HepG2 (cell line): ENCODE measurements around the gene TGM2. TPM values are rescaled to one million over a fixed set of nuclear protein-coding genes. Genes with fewer than 3 reads are reported as not detected.

Source experiments
- ELF1 ChIP-seq: sonication (generic); formaldehyde crosslinking; IDR thresholded peaks from 2 replicates; pipeline ENCODE4 v1.4.0; 2020; ENCODE audit warnings: missing genetic modification reagents
- RFXAP ChIP-seq: sonication (generic); formaldehyde crosslinking; IDR thresholded peaks from 2 replicates; pipeline ENCODE4 v1.4.0; 2020; ENCODE audit warnings: missing genetic modification reagents, borderline replicate concordance
- YEATS2 ChIP-seq: sonication (generic); formaldehyde crosslinking; IDR thresholded peaks from 2 replicates; pipeline ENCODE4 v1.4.0; 2020; ENCODE audit warnings: missing genetic modification reagents, borderline replicate concordance
- ZNF746 ChIP-seq: sonication (generic); formaldehyde crosslinking; IDR thresholded peaks from 2 replicates; pipeline ENCODE4 v1.8.0; 2022; ENCODE audit warnings: mild to moderate bottlenecking, missing genetic modification reagents
- ZNF776 ChIP-seq: sonication (generic); formaldehyde crosslinking; IDR thresholded peaks from 2 replicates; pipeline ENCODE4 v1.4.0; 2020; ENCODE audit warnings: mild to moderate bottlenecking, missing genetic modification reagents
- ZNF883 ChIP-seq: sonication (generic); formaldehyde crosslinking; IDR thresholded peaks from 2 replicates; pipeline ENCODE4 v1.5.1; 2020; ENCODE audit warnings: mild to moderate bottlenecking, missing genetic modification reagents; ENCODE audit errors: not compliant biosample characterization
- polyA plus RNA-seq, 8 experiments: library from polyadenylated mRNA; depleted of rRNA in 3 of 8; stranded (reverse) in 7 of 8; unstranded in 1 of 8; fragments of >200 nt; fragmentation: Illumina TruSeq in 4 of 8; extraction: Trizol in 4 of 8; gene quantifications; 2 replicates each; pipeline versions ENCODE4 v1.2.1 to v1.2.3, GENCODE V29; 2011 to 2016; ENCODE audit warnings: low read depth in 4 of 8, missing spikeins in 1 of 8, mixed read lengths in 1 of 8; ENCODE audit not compliant: insufficient read depth in 1 of 8
- total RNA-seq, 5 experiments: library from RNA; depleted of rRNA; stranded (reverse); fragments of >200 nt; fragmentation: Illumina TruSeq; extraction: Trizol; gene quantifications; 2 replicates each; pipeline ENCODE4 v1.2.3, GENCODE V29; 2016; ENCODE audit warnings: low read depth in 1 of 5
- TF ChIP-seq, protein P1 (sequence below): sonication (generic); formaldehyde crosslinking; conservative IDR thresholded peaks from 2 replicates; pipeline ENCODE4 v1.4.0; 2020; ENCODE audit warnings: missing genetic modification reagents
- TF ChIP-seq, protein P2 (sequence below): sonication (generic); formaldehyde crosslinking; IDR thresholded peaks from 2 replicates; pipeline ENCODE4 v1.4.0; 2020; ENCODE audit warnings: mild to moderate bottlenecking, missing genetic modification reagents
- TF ChIP-seq, protein P3 (sequence below): sonication (generic); formaldehyde crosslinking; IDR thresholded peaks from 2 replicates; pipeline ENCODE4 v1.4.0; 2020; ENCODE audit warnings: missing genetic modification reagents
- TF ChIP-seq, protein P4 (sequence below): IDR thresholded peaks from 2 replicates; pipeline ENCODE4 v1.6.1; 2016; ENCODE audit warnings: mild to moderate bottlenecking

The TGM2 gene
- total and polyA plus RNA-seq, 2 of the 13 experiments (the other 11 are each of a cell fraction or from before 2014, with no cell fraction given): 4.2 to 46.4 TPM

DNA sequence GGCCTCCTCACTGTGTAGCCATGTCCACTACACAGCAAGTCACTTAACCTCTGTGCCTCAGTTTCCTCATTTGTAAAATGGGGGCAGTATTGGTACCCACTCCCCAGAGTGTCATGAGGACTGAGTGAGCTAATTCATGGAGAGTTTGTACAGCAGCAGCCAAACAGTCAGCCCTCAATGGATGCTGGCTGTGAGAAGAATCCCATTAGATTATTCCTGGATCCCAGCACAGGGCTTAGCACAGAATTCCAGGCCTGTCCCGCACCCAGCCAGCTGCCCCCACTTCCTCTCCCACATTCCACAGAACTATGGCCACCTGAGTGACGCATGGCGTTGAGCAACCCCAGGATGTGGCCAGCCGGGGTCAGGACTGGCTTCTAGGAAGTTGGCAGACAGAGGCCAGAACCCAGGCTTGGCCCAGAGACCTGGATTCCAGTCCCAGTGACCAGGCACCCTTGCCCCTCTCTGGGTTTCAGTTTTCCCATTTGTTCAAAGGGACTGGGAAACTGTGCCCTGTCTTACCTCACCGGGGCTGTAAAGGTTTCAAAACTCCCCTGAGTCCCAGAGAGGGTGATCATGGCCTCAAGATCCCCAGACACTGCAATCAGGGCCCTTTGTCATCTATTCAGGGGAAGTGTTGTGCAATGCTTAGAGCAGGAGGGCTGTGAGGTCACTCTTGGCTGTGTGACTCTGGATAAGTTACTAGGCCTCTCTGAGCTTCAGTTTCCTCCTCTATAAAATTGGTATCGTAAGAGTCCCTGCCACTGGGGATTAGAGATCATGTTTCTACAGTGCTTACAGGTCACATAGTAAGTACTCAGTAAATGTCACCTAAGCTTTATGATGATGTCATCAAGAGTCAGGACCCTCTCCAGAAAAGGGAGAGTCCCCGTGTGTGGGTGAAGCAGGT is 3.0 kb upstream of the TGM2 start (continued):
- TF ChIP-seq YEATS2 (CRISPR knock-in tag) (peak; percentile 76), ZNF746 (peak; percentile 77), RFXAP (CRISPR knock-in tag) (no peak), ZNF776 (peak; percentile 79; the same call in 1 of the 2 replicates), ELF1 (CRISPR knock-in tag) (peak; percentile 71), ZNF883 (CRISPR knock-in tag) (no peak)
- TF ChIP-seq, protein P1, sequence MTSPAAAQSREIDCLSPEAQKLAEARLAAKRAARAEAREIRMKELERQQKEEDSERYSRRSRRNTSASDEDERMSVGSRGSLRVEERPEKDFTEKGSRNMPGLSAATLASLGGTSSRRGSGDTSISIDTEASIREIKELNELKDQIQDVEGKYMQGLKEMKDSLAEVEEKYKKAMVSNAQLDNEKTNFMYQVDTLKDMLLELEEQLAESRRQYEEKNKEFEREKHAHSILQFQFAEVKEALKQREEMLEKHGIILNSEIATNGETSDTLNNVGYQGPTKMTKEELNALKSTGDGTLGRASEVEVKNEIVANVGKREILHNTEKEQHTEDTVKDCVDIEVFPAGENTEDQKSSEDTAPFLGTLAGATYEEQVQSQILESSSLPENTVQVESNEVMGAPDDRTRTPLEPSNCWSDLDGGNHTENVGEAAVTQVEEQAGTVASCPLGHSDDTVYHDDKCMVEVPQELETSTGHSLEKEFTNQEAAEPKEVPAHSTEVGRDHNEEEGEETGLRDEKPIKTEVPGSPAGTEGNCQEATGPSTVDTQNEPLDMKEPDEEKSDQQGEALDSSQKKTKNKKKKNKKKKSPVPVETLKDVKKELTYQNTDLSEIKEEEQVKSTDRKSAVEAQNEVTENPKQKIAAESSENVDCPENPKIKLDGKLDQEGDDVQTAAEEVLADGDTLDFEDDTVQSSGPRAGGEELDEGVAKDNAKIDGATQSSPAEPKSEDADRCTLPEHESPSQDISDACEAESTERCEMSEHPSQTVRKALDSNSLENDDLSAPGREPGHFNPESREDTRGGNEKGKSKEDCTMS (CRISPR knock-in tag): no peak
- TF ChIP-seq, protein P2, sequence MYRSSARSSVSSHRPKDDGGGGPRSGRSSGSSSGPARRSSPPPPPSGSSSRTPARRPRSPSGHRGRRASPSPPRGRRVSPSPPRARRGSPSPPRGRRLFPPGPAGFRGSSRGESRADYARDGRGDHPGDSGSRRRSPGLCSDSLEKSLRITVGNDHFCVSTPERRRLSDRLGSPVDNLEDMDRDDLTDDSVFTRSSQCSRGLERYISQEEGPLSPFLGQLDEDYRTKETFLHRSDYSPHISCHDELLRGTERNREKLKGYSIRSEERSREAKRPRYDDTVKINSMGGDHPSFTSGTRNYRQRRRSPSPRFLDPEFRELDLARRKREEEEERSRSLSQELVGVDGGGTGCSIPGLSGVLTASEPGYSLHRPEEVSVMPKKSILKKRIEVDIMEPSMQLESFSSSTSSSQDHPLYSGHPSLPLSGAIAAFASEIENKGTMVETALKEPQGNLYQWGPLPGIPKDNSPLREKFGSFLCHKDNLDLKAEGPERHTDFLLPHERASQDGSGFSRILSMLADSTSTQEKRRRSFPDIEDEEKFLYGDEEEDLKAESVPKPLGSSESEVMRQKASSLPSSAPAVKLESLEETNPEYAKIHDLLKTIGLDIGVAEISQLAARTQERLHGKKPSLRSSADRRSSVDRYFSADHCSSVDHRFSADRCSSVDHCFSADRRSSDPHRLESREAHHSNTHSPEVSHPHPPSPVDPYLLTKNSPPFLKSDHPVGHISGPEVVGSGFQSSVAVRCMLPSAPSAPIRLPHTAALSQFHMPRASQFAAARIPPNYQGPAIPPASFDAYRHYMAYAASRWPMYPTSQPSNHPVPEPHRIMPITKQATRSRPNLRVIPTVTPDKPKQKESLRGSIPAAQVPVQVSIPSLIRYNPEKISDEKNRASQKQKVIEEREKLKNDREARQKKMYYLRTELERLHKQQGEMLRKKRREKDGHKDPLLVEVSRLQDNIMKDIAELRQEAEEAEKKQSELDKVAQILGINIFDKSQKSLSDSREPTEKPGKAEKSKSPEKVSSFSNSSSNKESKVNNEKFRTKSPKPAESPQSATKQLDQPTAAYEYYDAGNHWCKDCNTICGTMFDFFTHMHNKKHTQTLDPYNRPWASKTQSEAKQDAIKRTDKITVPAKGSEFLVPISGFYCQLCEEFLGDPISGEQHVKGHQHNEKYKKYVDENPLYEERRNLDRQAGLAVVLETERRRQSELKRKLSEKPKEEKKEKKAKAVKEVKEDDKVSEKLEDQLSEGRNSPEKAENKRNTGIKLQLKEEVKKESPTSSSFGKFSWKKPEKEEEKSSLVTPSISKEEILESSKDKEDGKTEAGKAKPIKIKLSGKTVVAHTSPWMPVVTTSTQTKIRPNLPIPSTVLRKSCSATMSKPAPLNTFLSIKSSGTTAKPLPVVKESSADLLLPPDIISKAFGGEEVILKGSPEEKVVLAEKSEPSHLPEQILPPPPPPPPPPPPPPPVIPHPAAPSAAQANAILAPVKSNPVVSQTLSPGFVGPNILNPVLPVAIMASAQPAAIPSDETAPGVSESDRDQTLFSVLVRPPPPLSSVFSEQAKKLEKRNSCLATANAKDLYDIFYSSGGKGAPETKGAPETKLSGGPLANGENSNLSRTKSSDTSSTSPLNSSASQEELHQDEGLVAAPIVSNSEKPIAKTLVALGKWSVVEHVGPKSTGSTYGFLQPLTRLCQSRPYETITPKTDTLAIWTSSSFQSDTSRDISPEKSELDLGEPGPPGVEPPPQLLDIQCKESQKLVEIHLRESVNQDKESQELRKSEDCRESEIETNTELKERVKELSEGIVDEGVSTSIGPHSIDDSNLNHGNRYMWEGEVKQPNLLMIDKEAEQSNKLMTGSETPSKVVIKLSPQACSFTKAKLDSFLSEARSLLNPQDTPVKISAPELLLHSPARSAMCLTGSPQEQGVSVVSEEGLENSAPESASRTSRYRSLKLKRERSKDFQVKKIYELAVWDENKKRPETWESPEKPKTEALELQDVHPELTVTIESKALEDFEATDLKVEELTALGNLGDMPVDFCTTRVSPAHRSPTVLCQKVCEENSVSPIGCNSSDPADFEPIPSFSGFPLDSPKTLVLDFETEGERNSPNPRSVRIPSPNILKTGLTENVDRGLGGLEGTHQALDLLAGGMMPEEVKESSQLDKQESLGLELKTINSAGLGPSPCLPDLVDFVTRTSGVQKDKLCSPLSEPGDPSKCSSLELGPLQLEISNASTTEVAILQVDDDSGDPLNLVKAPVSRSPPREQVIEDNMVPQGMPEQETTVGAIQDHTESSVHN: no peak
- TF ChIP-seq, protein P3, sequence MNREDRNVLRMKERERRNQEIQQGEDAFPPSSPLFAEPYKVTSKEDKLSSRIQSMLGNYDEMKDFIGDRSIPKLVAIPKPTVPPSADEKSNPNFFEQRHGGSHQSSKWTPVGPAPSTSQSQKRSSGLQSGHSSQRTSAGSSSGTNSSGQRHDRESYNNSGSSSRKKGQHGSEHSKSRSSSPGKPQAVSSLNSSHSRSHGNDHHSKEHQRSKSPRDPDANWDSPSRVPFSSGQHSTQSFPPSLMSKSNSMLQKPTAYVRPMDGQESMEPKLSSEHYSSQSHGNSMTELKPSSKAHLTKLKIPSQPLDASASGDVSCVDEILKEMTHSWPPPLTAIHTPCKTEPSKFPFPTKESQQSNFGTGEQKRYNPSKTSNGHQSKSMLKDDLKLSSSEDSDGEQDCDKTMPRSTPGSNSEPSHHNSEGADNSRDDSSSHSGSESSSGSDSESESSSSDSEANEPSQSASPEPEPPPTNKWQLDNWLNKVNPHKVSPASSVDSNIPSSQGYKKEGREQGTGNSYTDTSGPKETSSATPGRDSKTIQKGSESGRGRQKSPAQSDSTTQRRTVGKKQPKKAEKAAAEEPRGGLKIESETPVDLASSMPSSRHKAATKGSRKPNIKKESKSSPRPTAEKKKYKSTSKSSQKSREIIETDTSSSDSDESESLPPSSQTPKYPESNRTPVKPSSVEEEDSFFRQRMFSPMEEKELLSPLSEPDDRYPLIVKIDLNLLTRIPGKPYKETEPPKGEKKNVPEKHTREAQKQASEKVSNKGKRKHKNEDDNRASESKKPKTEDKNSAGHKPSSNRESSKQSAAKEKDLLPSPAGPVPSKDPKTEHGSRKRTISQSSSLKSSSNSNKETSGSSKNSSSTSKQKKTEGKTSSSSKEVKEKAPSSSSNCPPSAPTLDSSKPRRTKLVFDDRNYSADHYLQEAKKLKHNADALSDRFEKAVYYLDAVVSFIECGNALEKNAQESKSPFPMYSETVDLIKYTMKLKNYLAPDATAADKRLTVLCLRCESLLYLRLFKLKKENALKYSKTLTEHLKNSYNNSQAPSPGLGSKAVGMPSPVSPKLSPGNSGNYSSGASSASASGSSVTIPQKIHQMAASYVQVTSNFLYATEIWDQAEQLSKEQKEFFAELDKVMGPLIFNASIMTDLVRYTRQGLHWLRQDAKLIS (CRISPR knock-in tag): peak; percentile 50; the same call in 1 of the 2 replicates
- TF ChIP-seq, protein P4, sequence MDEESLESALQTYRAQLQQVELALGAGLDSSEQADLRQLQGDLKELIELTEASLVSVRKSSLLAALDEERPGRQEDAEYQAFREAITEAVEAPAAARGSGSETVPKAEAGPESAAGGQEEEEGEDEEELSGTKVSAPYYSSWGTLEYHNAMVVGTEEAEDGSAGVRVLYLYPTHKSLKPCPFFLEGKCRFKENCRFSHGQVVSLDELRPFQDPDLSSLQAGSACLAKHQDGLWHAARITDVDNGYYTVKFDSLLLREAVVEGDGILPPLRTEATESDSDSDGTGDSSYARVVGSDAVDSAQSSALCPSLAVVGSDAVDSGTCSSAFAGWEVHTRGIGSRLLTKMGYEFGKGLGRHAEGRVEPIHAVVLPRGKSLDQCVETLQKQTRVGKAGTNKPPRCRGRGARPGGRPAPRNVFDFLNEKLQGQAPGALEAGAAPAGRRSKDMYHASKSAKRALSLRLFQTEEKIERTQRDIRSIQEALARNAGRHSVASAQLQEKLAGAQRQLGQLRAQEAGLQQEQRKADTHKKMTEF: peak; percentile 60
